NCI-H2227 treated with DMSO at 0.1 percent for 48 hours (cell line): ENCODE measurements around the gene EYS.
A peak's percentile ranks its signal among the peaks of the same experiment; 100 is the strongest.
"Not testable (repeated sequence)": the region's sequence is repeated elsewhere in the genome, so short reads cannot be mapped to it uniquely, and the experiment has no call there.

Source experiments
- DNase-seq: peaks from one replicate; lab custom pipeline; 2025; lab: John Stamatoyannopoulos, UW

The EYS gene

DNA sequence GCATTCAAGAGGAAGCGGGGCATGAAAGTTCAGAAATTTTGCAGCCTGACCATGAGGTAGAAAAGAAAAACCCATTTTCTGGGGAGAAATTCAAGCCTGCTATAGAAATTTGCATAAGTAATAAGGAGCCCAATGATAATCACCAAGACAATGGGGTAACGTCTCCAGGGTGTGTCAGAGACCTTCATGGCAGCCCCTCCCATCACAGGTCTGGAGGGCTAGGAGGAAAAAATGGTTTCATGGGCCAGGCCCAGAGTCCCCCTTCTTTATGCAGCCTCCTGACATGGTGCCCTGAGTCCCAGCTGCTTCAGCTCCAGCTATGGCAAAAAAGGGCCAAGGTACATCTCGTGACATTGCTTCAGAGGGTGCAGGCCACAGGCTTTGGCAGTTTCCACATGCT, 618.5 kb downstream of the EYS start:
- DNase-seq: no peak

DNA sequence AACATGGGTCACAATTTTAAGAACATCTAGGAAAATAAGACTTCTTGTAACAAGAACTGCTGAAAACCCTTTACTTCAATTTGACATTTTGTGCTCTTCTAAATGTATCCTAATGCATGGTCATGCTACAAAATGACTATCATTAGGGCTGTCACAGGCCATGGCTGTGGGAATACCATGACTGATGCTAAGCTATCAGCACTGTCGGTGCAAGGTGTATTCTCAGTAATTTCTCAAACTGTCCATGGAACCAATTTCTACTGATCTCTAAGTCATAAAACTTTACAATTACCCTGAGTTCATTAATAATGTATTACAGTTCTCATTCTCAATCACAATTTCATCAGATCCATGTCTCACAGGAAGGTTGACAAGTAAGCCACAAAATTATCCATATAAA, 625.3 kb downstream of the EYS start:
- DNase-seq: peak; percentile 15

DNA sequence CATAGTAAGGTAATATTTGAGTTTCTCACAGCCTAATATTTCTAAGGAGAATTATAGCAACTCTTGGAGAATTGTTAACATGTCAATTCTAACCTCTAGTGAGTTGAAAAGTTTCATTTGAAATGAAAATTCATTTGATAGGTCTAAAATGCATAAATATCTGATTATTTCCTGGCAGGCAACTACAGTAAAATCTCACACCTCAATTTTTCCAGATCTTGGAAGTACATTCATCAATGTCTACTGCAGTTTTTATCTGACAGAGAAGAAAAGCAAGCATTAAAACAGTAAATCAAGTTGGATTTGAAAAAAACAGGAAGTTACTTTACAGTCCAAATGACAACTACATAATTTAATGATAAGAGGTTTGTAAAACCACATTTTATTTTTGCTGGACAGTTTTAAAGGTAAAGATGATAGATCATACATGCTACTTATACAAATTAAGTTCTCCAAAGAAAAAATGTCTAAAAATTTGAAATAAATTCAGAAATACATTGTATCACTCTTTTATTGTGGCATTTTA, 631.3 kb downstream of the EYS start:
- DNase-seq: no peak

DNA sequence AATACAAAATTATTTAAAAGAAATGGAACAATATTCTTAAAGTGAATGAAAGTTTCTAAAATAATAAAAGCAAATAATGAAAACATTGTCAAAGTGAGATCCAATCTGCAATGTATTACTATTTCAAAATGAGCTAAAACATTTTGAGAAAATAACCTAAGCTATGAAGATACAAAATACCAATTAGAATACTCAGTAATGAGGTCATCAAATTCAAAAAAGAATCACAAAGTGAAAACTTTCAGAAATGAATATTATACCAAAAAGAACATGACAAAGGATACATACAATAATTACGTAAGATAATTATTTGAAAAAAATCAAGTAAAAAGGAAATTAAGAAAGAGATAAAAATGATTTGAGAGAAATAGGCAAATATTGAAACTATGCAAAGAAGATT, 634.5 kb downstream of the EYS start:
- DNase-seq: no peak

DNA sequence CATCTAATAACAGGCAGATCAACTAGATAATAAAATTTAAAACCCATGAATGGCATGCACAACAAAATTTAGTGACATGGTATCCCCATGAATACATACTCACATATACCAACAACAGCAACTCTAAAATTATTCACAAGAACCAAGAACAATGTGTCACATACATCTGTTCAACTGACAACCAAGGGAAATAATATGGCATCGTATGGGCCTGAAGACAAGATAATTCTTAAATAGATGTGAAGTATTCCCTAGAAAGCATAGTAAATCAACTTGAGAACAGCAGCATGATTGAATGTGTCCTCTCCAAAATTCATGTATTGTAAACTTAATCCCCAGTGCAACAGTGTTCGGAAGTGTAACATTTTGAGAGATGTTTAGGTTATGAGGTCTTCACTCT, 635.5 kb downstream of the EYS start:
- DNase-seq: no peak

DNA sequence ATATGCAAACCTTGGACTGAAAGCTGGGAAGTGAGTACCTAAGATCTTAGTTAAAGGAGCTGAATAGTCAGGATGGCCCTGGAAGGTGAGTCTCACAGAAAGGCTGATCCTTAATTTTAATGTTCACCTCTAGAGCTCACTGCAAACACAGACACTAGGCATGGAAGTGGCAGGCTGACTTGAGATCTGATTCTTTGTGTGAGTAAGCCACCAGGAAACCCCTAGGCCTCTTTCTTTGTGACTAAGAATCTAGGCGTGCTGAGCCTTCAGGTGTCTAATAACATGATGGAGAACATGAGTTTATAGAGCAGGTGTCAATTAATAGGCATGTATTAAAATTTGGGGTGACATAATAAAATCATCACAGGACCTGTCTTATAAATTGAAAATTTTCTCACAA, 642.2 kb downstream of the EYS start:
- DNase-seq: no peak

DNA sequence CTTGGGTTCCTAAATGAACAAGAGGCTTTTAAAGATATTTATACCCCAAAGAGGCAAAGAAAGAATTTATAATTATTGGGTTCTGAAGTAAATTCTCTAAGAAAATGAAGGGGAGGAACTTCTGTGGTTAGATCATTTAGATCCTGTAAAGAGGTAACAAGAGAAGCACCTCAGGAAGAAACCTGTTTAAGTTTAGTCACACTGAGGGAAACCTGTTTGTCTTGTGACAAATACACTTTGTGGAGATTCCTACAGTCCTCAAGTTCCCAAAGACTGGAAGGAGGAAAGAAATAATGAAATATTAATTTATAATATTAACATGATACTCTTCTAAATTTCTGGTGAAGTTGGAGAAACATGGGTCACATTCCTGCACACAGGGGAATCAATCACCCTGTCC, 647.5 kb downstream of the EYS start:
- DNase-seq: no peak

DNA sequence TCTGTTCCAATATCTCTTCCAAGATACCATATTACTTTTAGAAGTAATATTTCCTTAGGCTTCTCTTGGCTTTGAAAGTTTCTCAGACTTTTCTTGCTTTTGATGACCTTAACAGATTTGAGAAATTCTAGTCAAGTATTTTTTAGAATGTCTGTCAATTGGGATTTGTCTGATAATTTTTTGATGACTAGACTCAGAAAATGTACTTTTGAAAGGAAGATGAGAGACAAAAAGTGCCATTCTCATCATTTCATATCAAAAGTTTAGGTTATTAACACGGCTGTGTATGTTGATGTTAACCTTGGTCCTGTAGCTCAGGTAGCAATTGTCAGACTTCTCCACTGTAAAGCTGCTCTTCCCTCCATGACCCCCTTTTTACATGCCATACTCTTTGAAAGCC, 651.5 kb downstream of the EYS start:
- DNase-seq: no peak

DNA sequence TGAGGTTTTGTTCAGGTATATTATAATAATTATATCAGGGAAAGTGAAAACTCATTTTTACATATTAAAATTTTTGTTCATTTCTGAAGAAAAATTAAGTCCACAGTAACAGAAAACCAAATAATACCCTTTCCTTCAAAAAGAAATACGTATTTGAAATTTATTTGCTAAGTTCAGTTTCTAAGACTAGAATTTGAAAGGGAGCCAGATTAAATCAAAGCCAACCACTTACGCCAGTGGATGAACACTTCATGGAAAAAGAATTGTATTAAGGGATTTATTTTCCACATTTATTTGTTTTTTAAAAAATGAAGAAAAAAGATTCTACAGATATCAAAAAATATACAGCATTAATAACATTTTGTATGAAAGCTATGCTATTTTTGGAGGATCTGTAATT, 654.4 kb downstream of the EYS start:
- no peak for DNase-seq

DNA sequence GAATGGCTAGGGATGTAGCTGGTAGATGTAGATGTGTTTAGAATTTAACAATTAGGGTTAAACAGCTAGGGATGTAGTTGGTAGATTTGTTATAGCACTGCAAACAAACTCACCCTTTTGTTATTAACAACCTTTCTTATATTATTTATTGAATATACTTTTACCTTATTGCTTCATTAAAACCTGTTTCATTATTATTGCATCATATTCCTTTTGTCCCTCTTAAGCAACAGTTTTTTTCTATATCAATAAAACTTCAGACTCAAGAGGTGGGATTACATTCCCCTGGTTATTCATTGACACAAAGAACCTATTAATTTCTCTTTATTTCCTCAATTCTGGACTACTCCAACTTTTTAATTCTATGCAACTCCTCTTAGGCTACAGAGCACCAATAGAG, 661.2 kb downstream of the EYS start:
- DNase-seq: no peak

DNA sequence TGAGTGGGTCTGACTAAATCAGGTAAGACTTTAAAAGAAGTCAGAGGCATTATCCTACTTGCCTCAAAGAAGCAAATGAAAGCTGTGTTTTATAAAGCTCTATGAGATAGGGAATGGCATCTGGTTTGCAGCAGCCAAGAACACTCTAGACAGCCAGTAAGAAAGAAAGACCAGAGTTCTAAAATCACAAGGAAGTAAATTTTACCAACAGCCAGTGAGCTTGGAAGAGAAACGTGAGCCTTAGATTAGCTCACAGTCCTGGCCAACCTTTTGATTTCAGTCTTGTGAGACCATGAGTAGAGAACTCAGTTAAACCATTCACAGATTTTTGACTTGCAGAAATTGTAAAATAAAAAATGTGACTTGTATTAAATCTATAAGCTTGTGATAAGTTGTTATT, 693.0 kb downstream of the EYS start:
- no peak for DNase-seq

DNA sequence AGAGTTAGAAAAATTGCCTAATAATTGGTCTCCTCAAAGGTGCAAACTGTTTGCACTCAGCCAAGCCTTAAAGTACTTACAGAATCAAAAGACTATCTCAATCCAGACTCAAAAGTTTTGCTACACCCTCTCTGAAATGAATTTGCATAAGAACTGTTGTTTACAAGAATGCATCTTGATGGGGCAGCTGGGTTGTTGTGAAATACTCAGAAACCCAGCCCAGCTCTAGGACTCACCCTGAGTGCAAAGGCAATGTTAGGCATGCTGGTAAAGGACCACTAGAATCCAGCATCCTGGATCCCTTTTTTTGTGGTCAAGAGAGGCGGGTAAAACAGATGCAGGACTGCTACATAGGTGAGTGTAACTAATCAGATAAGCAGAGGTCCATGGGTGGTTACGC, 700.2 kb downstream of the EYS start:
- no peak for DNase-seq

DNA sequence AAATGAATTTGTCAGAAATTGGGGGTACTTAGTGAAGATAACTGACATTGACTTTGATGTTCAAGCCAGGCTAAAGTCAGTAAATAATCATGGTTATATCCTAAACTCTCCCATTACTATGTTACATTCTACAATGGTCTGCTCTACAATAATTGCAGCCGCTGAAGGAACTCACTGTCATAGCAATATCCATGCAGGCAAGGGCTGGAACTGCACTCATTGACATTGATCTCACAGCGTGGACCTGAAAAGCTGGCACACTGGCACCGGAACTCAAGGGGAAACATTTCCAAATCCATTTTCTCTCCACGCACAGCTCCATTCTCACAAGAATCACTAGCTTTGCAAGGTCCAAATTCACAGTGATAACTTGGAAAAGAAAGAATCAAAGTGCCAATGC, 702.7 kb downstream of the EYS start:
- DNase-seq: no peak

DNA sequence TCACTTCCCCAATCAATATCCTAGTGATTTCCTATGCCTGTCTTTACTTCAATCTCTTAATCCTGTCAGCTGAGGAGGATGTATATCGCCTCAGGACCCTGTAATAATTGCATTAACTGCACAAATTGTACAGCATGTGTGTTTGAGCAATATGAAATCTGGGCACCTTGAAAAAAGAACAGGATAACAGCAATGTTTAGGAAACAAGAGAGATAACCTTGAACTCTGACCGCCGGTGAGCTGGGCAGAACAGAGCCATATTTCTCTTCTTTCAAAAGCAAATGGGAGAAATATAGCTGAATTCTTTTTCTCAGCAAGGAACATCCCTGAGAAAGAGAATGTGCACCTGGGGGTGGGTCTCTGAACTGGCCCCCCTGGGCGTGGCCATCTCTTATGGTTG, 704.1 kb downstream of the EYS start:
- not testable (repeated sequence) for DNase-seq

DNA sequence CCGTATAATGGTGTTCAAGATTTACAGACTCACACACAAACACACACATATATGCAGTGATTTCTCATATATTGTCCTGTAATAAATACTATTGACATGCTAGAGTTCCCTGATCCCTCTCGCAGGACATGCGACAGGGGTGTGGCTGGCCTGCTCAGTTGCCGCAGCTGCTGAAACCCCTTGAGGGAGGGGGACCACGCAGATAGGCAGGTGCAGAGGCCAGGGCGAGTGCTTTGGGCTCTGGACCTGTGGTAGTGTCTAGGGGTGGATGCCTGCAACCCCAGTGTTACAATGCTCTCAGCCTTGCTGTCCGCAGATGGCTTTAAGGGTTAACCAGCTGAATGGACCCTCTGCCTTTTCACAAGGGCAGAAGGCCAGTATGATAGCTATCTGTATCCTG, 706.2 kb downstream of the EYS start:
- DNase-seq: no peak

DNA sequence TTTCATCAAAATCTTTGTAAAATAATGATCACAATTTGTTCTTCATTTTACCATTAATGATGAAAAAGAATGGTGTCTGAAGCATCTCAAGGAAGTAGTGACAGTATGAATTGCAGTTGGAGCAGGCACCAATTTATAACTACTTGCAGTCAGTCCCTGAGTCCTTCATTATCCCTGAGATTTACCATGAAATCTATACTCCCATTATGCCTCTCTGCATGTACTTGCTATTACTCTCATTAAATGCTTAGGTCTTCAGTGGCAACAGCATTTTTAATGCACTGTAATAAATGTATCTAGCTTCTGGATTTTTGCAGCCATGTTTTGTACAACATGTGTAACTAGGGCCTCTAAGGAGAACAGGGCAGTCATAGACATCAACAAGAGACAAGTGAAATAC, 708.8 kb downstream of the EYS start:
- DNase-seq: peak; percentile 7

DNA sequence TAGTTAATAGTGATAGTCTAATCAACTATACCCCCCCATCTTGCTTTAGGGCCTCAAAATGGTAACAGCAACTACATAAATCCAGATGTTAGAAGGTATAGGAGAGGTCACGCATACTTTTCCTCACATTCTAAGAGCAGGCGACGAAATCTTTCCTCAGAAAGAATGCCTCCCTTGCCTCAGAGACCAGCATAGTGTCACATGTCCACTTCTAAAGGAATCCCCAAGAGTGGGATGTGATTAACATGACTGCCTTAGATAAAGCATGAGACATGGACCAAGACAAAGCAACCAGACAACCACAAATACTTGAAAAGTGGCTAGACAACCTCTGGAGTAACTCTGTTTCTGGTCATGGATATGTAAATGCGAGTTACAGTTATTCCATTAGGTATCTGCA, 710.7 kb downstream of the EYS start:
- no peak for DNase-seq

DNA sequence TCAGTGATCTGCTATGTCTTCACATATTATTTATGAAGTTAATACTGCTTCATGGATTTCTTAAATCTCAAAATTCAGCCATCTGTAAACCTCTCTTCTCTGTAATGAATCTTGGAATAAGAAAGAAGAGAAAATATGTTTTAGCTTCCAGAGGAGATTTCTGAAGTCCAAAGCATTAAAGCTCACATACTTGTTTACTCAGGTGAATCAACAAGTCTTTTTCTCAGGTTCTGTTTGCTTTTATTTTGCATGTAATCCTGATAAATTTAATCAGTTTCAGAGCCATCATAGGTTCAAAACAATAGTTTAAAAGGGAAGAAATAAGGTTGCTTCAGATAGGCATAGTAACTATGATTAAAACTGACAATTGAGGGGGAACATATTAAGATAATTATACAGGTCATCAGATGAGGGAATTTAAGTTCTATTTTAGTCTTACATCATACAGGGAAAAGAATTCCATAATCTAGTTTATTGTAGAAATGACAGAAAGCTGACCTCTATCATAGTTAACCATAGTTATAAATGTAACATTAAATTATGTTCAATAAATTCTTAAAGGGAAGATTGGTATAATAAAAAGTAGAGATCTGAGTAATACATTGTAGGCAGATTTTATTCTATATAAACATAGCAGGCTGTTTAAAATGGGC, 716.2 kb downstream of the EYS start:
- no peak for DNase-seq

DNA sequence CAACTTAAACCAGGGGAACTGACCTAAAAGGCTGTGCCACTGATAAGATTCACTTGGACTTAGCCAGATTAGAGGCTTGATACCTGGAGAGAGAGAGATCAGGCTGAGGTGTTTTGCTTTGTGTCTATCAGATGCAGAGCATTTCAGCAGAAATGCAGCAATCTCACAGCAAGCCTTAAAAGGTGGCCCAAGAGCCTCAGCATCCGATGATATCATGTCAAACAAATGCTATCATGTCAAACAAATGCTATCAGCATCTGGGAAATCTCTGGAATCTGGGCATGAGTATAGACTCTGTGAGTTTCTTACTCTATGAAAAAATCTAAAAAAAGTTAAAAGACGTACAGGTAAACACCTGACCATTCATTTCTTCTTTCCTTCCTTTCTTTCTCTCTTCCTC, 718.9 kb downstream of the EYS start:
- no peak for DNase-seq

DNA sequence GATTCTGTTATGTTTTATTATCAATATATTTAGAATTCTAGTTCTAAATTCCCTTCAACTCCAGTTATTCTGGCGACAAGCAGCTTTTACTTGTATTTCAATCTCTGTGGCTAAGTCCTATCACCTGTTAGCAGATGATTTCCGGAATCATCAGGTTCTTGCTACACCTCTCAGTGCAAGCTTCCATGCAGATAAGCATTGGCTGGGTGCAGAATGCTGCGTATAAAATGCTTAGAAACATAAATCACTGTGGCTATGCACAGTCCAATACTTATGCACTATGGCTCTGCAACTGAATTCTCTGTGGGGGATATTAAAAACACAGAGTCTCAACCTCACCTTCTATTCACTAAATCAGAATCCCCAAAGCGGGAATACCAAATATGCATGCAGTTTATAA, 720.0 kb downstream of the EYS start:
- DNase-seq: no peak

DNA sequence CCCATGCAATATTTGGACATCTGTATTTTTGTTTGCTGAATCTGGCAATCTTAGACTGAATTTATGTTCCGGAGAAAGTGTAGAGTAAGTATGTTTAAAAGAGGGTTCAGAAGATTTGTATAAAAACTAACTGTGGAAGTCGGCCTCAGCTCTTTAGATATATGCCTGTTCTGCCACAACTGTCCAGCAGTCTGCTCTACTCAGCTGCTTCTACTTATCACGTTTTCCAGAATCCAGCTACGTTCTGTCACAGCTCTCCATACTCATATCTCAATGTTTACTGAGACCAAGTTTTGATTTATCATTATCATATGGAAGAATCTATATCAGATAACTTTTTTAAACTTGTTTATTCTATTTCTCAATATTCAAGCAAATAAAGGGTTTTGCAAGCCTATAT, 721.3 kb downstream of the EYS start:
- no peak for DNase-seq

DNA sequence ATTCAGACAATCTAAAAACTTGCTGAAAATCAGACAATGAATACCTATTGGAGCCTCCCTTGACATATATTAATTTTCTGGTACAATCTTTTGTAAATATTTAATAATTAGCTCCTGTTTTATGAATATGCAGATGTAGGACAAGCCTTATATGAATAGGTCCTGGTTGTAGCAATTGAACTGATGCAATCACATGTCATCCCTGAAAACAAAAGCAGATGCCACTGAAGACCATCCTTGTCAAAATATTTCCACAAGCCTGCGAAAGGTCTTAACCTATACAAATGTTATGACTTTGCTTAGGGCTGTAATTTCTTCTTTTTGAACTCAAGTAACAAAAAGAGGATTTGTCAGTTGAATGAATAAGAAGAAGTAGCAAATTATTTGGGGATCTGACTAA, 722.1 kb downstream of the EYS start:
- DNase-seq: no peak

DNA sequence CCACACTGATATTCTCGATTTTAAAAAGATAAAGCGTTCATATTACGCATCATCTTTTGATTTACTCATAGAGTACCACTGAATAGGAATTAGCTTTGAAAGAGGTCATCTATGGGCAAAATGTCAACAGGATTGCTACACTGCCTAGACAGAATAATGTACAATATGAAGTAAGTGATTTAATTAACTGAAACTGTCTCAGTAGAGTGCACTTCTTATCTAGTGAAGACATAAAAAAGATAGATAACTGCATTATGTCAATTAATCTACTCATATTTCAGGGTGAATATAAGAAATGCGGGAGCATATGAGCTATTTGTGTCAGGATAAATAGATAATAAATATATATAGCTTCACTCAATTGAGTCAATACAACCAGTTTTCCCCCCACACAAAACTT, 723.9 kb downstream of the EYS start:
- DNase-seq: no peak

DNA sequence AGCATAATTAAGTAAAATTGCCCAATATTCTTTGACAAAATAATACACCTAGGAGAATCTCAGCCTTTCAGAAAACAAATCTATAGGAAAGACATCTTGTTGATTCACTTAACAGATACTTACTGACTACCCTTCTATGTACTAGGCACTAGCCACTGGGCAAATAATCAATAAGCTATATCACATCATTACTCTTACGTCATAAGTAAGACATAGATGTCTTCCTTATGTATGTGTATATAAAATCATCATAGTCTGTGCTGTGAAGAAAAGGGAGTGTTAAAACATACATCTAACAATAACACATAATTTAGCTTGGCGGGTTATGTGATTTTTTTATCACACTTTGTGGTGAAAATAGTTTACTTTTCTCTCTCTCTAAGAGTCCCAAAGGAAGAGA, 733.9 kb downstream of the EYS start:
- DNase-seq: no peak

DNA sequence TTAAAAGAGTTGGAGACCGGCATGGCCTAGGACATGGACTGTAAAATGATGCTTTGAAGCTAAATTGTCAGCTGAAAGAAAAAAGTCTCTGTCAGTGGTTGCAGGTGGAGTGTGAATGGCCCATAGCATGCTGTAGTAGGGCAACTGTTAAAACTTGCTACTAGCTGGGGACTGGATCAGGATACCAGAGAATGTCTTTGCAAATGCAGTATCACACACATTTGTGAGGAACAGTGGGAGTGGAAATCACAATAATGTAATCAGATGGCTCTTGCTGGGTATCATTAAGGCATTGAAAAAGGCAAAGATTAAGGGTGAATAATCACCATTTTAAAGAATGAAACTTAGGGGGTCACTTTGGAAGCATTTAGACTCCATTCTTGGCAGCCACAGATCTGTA, 737.9 kb downstream of the EYS start:
- DNase-seq: no peak
